Right cardiac atrium (tissue), 5 donors: Measurements from ENCODE around the gene TENM3. TPM values are rescaled to one million over a fixed set of nuclear protein-coding genes. Genes with fewer than 3 reads are reported as not detected.

Experiments
- ATAC-seq, 2 donors: fragments of 200-7000 bp; cut with Tn5 transposase; one replicate each; pipeline versions ENCODE4 v1.8.0 to v1.9.1; 2020; ENCODE audit warnings: moderate library complexity in 2 of 2, mild to moderate bottlenecking in 1 of 2
- DNase-seq, 3 donors: peaks; one replicate each; pipeline ENCODE4 v3.0.0-alpha.2; 2020
- H3K27ac ChIP-seq: one replicate; pipeline ENCODE4 v1.5.1; 2013; ENCODE audit warnings: mild to moderate bottlenecking, low read length, control low read depth, moderate library complexity
- H3K27me3 ChIP-seq: one replicate; pipeline ENCODE4 v1.6.1; 2013; ENCODE audit not compliant: control insufficient read depth, insufficient read depth
- H3K4me1 ChIP-seq: one replicate; pipeline ENCODE4 v1.6.1; 2013; ENCODE audit warnings: low read length; ENCODE audit not compliant: control insufficient read depth, insufficient read depth
- H3K4me3 ChIP-seq: one replicate; pipeline ENCODE4 v1.5.1; 2013; ENCODE audit warnings: low read length, control low read depth
- H3K9me3 ChIP-seq: one replicate; pipeline ENCODE4 v1.6.1; 2013; ENCODE audit warnings: low read length; ENCODE audit not compliant: control insufficient read depth
- WGBS: extraction: QIAGEN DNeasy Blood & Tissue Kit; methylation state at CpG from one replicate; pipeline ENCODE4 v1.1.7; 2013; 5-methylcytosine and 5-hydroxymethylcytosine counted together
- intact Hi-C, 4 donors: fragments of 100-400 bp; cut with DNase I; formaldehyde crosslinking; loops; one replicate each; pipeline versions ENCODE4 v1.11.0 to v1.14.0; 2022 to 2023
- polyA plus RNA-seq: library from polyadenylated mRNA; stranded (reverse); fragments of 200-250 nt; gene quantifications from one replicate; pipeline ENCODE4 v1.2.3, GENCODE V29; 2013
- total RNA-seq, 4 donors: library from RNA; stranded (reverse); fragmentation: NEBNext Ultra II Directional; extraction: Animal tissue kit (Norgen Biotek cat#: 25700); gene quantifications; one replicate each; pipeline ENCODE4 v1.2.1, GENCODE V29; 2021
- donor health status: healthy with polysubstance abuse.
- donor health status: DM: no; HTN: yes; CAD: no.
- donor health status: DM: no; HTN: no; CAD: no.
- donor health status: DM: no; HTN: yes; CAD: no; lungs with severe emphysema.
- donor health status: DM: yes; HTN: yes; CAD: no.

The TENM3 gene
- total and polyA plus RNA-seq, 5 donors = 0.88 to 9.5 (median 5.0) TPM

GRCh38 chr4:182255441-182256190, 12.4 kb downstream of the TENM3 start:
- Histone ChIP-seq H3K9me3 (no peaks in the 10 kb centered on the region), H3K4me3 (no peak overlapping the region), H3K27me3 (no peaks in the 10 kb centered on the region), H3K27ac (no peak overlapping the region), H3K4me1 (no peaks in the 10 kb centered on the region)
- DNase-seq (no peak), ATAC-seq (no peak)
- 71% methylated on average over 8 of the region's 8 CpGs for WGBS
- intact Hi-C loops = no loop called here

DNA sequence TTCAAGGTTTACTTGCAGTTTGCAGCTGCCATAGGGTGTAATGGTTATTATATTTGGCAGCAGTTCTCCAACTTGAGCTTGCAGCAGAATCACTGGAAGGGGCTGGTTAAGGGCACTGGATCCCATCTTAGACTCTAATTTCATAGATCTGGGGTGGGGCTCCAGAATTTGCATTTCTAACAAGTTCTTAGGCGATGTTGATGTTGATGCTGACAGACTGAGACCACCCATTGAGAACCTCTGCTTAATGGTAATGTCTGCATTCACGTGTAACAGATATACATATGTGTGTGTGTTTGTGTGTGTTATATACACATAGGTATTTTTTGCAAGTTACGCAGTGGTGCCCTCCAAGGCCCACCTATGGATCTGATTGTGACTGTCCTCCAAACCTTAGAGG, 13.8 kb downstream of the TENM3 start:
- no peaks in the 10 kb centered on the region for H3K27me3 ChIP-seq
- 91% methylated on average over 3 of the region's 3 CpGs for WGBS
- no peak overlapping the region for H3K4me3 ChIP-seq
- intact Hi-C loops = no loop called here
- ATAC-seq (no peak), DNase-seq (no peak)
- no peak overlapping the region for H3K27ac ChIP-seq
- H3K9me3 ChIP-seq = no peaks in the 10 kb centered on the region
- H3K4me1 ChIP-seq = no peaks in the 10 kb centered on the region

DNA sequence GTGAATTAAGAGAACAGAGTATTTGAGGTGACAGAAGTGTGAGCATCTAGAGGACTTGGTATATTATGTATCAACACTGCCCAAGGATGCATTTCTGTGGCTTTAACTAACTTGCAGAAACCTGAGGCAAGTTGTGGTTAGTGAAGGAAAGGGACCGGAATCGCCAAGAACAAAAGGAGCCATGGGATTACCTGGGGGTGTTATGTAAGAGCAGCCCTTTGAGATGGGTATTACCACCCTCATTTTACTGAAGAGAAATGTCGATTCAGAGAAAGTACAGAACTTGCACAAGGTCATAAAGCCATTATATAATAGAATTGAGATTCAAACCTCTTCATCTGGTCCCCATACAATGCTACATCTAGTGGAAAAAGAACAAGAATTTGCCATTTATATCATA, 14.3 kb downstream of the TENM3 start:
- ATAC-seq = no peak
- intact Hi-C loops = no loop called here
- no peaks in the 10 kb centered on the region for H3K4me1 ChIP-seq
- no peak overlapping the region for H3K4me3 ChIP-seq
- H3K27ac ChIP-seq = no peak overlapping the region
- DNase-seq = no peak
- 71% methylated on average over 3 of the region's 3 CpGs for WGBS
- H3K27me3 ChIP-seq = no peaks in the 10 kb centered on the region
- no peaks in the 10 kb centered on the region for H3K9me3 ChIP-seq

DNA sequence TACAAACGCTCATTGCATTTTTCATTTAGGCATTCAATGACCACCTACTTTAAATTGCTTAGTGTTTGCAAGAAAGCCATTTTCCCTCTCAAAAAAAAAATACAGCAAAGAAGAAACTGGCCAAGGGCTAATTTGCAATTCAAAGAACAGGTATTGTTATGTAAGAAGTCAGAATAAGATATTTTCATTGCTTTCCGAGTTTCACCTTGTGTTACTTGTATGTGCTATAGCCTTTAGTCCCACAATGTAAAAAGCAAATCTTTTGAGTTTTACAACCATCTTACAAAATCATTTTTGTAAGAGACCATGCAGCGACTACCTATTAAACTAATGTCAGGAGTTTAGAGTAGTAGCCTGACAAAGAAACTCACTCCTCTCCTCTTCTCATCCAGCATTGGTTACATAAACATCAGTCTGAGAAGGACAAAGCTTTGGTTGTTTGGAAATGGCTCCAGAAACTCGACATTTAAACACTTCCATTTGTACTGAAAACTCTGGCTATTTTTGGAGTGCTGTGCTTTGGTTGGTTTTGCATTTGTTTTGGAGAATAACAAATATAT, 15.3 kb downstream of the TENM3 start:
- intact Hi-C loops = no loop called here
- H3K4me3 ChIP-seq = no peak overlapping the region
- H3K27ac ChIP-seq = no peak overlapping the region
- WGBS = 62% methylated on average over 4 of the region's 4 CpGs
- no peak for DNase-seq
- no peak for ATAC-seq
- no peaks in the 10 kb centered on the region for H3K27me3 ChIP-seq
- H3K9me3 ChIP-seq = no peaks in the 10 kb centered on the region
- no peaks in the 10 kb centered on the region for H3K4me1 ChIP-seq

DNA sequence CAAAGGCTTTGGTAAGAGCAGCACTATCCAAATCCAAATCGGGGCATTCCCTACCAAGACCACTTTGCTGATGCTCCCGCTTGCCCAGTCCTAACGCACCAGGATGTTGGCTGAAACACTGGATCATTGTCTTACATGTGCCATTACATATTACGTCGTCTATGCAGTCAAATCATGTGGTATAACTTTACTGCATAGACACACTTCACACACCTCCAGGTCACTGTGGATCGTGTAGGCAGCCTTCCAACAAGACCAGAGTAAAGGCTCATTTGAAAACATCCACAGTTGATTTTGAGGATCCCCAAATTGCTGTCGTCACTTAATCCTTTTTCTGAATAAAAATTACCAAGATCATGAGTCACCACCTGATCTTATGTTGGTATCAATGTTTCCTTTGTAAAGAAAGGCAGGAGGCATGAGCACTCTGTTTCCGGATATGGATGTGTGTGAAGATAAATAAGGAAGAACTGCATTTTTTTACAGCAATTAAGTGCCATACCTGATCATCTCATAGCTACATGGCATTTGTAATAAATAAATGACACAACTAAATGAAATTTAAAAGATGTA, 18.5 kb downstream of the TENM3 start:
- Histone ChIP-seq H3K27ac (no peak overlapping the region), H3K27me3 (no peaks in the 10 kb centered on the region), H3K4me1 (no peaks in the 10 kb centered on the region), H3K4me3 (no peak overlapping the region), H3K9me3 (no peaks in the 10 kb centered on the region)
- DNase-seq = no peak
- 86% methylated on average over 8 of the region's 8 CpGs for WGBS
- ATAC-seq = no peak
- intact Hi-C loops = no loop called here

DNA sequence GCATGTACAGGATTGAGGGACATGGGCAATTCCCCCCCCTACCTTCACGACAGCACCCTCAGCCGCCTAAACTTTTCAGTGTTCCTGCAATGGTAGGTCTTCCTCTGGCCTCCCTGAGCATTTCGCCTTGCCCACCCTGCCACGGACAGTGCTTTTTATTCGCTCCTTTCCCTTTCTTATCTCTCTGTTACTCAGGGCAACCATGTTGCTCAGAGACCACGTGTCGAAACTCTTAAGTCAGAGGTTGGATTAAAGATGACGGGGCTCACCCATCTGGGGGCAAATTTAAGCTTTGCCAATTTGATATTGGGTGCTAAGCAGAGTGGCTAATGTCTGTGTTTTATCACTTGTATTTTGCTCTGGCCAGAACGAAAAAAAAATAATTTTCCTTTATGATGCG, 20.4 kb downstream of the TENM3 start:
- WGBS = 81% methylated on average over 10 of the region's 10 CpGs
- Histone ChIP-seq H3K27me3 (no peaks in the 10 kb centered on the region), H3K4me1 (no peaks in the 10 kb centered on the region), H3K4me3 (no peak overlapping the region), H3K27ac (no peak overlapping the region), H3K9me3 (no peaks in the 10 kb centered on the region)
- DNase-seq (no peak), ATAC-seq (no peak)
- intact Hi-C loops = no loop called here

DNA sequence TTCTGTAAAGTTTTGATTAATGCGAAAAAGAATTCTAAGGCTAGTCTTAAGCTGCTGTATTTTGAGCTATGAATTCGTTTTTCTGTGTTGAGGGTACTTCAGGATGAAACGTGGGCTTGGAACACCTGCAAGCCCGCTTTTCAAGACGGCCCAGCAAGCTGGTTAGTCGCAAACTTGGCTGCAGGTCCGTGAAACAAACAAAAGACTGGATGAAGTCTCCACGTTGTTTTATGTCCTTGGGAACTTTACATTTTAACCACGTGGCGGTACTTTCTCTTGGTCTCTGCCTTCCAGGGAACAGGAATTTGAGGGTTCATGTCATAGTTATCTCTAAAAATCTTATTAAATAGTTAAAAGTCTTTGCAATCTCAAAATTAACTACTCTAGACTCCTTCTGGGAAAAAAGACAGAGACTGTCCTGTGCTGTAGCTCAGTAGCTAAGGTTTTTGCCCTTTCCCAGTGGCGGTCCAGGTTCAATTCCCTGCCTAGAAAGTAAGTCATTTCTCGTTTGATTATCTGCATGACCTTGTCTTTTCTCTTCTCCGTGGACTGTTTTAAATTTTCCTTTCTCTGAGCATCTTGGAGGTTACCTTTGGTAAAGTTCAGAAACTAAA, 21.0 kb downstream of the TENM3 start:
- DNase-seq (no peak), ATAC-seq (no peak)
- Histone ChIP-seq H3K27ac (no peak overlapping the region), H3K27me3 (no peaks in the 10 kb centered on the region), H3K9me3 (no peaks in the 10 kb centered on the region), H3K4me3 (no peak overlapping the region), H3K4me1 (no peaks in the 10 kb centered on the region)
- intact Hi-C loops = no loop called here
- 76% methylated on average over 13 of the region's 13 CpGs for WGBS

DNA sequence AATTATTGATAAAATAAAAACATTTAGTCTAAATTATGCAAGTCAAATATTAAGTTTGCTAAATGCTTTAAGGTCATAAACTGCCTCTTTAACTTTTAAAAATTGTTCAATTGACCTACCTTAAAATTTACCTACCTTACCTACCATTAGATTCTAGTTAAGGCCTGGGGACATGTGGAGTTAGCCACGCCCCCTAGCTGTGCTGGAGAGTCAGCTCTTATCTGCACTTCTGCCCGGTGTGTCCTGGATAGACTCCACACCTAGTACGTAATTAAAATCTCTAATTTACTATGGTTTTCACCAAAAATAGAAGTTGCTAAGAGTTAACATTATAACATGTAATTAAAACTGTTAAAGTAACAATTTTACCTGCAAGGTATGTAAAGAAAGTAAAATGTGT, 22.7 kb downstream of the TENM3 start:
- H3K27ac ChIP-seq = no peak overlapping the region
- no peaks in the 10 kb centered on the region for H3K4me1 ChIP-seq
- no peak overlapping the region for H3K4me3 ChIP-seq
- 59% methylated on average over 3 of the region's 3 CpGs for WGBS
- ATAC-seq = no peak
- no peaks in the 10 kb centered on the region for H3K27me3 ChIP-seq
- no peaks in the 10 kb centered on the region for H3K9me3 ChIP-seq
- intact Hi-C loops = no loop called here
- no peak for DNase-seq

DNA sequence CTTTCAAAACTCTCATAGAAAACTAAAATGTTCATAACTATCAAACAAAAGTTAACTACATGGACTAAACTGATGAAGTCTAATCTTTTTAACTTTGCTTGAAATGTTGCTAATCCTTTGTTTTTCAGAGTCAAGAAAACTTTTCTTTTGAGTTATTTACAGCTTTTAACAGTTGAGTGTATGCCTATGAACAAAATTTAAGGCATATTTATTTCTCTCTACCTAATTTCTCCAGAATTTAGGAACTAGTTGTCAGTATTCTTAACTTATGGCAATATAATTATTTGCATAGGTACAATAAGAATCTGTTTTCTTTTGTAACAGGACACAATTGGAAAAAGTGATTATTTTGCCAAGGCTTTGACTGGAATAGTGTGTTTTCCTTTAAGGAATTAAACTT, 23.8 kb downstream of the TENM3 start:
- Histone ChIP-seq H3K27ac (no peak overlapping the region), H3K27me3 (no peaks in the 10 kb centered on the region), H3K4me1 (no peaks in the 10 kb centered on the region), H3K9me3 (no peaks in the 10 kb centered on the region), H3K4me3 (no peak overlapping the region)
- intact Hi-C loops = no loop called here
- no peak for DNase-seq
- no peak for ATAC-seq

DNA sequence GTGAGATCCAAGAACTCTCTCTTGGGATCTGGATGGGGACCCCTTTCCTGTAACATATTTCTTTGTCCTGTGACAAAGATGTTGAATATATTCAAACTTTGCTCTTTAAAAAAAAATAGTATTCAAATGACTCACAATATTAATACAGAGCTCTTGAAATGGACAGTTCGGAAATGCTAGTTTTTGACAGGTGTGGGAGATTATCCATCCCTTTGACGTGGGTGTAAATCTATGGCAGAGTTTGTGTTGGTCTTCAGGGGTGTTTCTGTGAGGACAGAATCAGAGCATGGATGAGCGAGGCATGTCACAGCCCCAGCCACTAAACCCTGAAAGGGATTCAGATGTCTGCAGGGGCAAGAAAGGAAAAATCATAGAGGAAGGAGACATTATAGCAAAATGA, 25.8 kb downstream of the TENM3 start:
- Histone ChIP-seq H3K27me3 (no peaks in the 10 kb centered on the region), H3K9me3 (no peaks in the 10 kb centered on the region), H3K4me3 (no peak overlapping the region), H3K4me1 (no peaks in the 10 kb centered on the region), H3K27ac (no peak overlapping the region)
- 78% methylated on average over 3 of the region's 3 CpGs for WGBS
- no peak for DNase-seq
- intact Hi-C loops = no loop called here
- ATAC-seq = no peak

DNA sequence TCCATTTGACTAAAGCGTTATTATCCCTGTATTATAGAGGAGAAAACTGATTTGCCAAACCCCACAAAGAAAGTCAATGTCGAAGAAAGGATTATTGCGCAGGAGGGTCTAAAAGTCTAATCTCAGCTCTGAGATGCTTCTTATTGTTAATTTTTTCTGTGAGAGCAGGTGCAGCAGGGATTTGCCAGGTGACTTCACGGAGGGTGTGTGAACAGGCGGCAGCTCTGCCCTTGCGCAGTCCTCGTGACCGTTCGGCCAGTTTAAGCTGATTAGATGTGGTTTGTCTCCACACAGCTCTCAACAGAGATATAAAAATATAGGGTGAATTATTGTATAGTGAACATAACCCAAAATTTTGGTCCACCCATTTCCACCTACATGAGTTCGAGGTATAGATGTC, 28.5 kb downstream of the TENM3 start:
- DNase-seq = no peak
- Histone ChIP-seq H3K27me3 (no peaks in the 10 kb centered on the region), H3K27ac (no peak overlapping the region), H3K4me1 (no peaks in the 10 kb centered on the region), H3K9me3 (no peaks in the 10 kb centered on the region), H3K4me3 (no peak overlapping the region)
- 90% methylated on average over 10 of the region's 10 CpGs for WGBS
- intact Hi-C loops = no loop called here
- no peak for ATAC-seq
